Skeletal muscle tissue (tissue), 4 donors: ENCODE data around the gene NCOA6. TPM values are rescaled to one million over a fixed set of nuclear protein-coding genes. Genes with fewer than 3 reads are reported as not detected.
"Not testable (repeated sequence)": the region's sequence is repeated elsewhere in the genome, so short reads cannot be mapped to it uniquely, and the experiment has no call there.

Experiments used
- H3K27ac ChIP-seq: one replicate; pipeline ENCODE4 v1.7.0; 2013; ENCODE audit warnings: mild to moderate bottlenecking, low read depth, low read length, inconsistent platforms
- H3K27me3 ChIP-seq, 3 donors: one replicate each; pipeline ENCODE4 v1.7.0; 2013; ENCODE audit warnings: low read length in 3 of 3; ENCODE audit not compliant: control insufficient read depth in 3 of 3, insufficient read depth in 3 of 3
- H3K36me3 ChIP-seq, 3 donors: one replicate each; pipeline ENCODE4 v1.7.0; 2013; ENCODE audit warnings: low read length in 3 of 3; ENCODE audit not compliant: control insufficient read depth in 3 of 3, insufficient read depth in 3 of 3
- H3K4me1 ChIP-seq, 3 donors: one replicate each; pipeline ENCODE4 v1.7.0; 2013; ENCODE audit warnings: low read length in 3 of 3, mild to moderate bottlenecking in 3 of 3; ENCODE audit not compliant: control insufficient read depth in 3 of 3, insufficient read depth in 3 of 3
- H3K4me3 ChIP-seq, 3 donors: one replicate each; pipeline ENCODE4 v1.7.0; 2013; ENCODE audit warnings: low read length in 3 of 3
- H3K9ac ChIP-seq, 3 donors: one replicate each; pipeline ENCODE4 v1.7.0; 2013; ENCODE audit warnings: low read length in 3 of 3, mild to moderate bottlenecking in 3 of 3, moderate library complexity in 2 of 3, low read depth in 1 of 3
- H3K9me3 ChIP-seq, 3 donors: one replicate each; pipeline ENCODE4 v1.7.0; 2013; ENCODE audit warnings: low read length in 3 of 3; ENCODE audit not compliant: control insufficient read depth in 3 of 3
- total RNA-seq: library from RNA; depleted of rRNA; stranded (reverse); fragments of >200 nt; gene quantifications from one replicate; pipeline ENCODE4 v1.2.3, GENCODE V29; 2014
- donor health status: Osteomylitis.

Gene NCOA6
- total RNA-seq, 1 donor from 2014 or later = 14.6 TPM

DNA sequence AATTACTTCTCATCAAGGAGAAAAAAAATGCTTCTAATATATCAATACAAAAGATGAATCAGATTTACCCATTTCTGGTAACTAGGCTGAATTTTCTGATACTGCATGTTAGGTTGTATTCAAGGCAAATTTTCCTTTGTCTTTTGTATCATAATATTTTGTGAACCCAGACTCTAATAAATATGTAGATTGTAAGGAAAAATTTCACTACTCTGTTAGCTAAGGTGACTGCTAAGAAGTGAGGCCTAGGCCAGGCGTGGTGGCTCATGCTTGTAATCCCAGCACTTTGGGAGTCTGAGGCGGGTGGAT lies 108.6 kb downstream of the NCOA6 start:
- no peak overlapping the region for H3K27ac ChIP-seq
- no peak overlapping the region for H3K9ac ChIP-seq
- no peaks in the 10 kb centered on the region for H3K9me3 ChIP-seq
- H3K36me3 ChIP-seq = peaks cover 0 to 29% (median 17%) of the 10 kb centered on the region in 3 donors
- no peaks in the 10 kb centered on the region for H3K27me3 ChIP-seq
- H3K4me3 ChIP-seq = no peak overlapping the region
- H3K4me1 ChIP-seq = peaks cover 0 to 17% (median 5%) of the 10 kb centered on the region in 3 donors

DNA sequence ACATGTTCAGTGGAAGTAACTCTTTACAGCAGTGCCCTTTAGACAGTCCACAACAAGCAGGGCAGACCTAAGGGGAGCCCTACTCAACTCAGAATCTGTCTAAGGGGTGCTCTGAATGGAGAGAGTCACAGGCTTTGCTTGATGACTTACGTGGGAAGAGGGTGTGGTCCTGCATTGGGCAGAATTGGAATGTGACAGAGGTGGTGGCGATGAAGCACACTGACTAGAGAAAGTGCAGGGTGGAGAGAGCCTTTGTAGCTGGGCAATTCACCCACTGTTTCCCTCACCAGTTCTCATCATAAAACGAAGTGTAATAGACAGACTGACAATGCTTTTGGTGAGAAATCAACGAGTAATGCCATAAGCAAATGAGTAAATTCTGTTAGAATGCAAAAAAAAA lies 110.1 kb downstream of the NCOA6 start:
- no peak overlapping the region for H3K27ac ChIP-seq
- peaks cover 4 to 26% (median 14%) of the 10 kb centered on the region in 3 donors for H3K4me1 ChIP-seq
- peaks cover 0 to 35% (median 31%) of the 10 kb centered on the region in 3 donors for H3K36me3 ChIP-seq
- H3K9ac ChIP-seq = no peak overlapping the region
- H3K27me3 ChIP-seq = no peaks in the 10 kb centered on the region
- no peak overlapping the region for H3K4me3 ChIP-seq
- no peaks in the 10 kb centered on the region for H3K9me3 ChIP-seq

DNA sequence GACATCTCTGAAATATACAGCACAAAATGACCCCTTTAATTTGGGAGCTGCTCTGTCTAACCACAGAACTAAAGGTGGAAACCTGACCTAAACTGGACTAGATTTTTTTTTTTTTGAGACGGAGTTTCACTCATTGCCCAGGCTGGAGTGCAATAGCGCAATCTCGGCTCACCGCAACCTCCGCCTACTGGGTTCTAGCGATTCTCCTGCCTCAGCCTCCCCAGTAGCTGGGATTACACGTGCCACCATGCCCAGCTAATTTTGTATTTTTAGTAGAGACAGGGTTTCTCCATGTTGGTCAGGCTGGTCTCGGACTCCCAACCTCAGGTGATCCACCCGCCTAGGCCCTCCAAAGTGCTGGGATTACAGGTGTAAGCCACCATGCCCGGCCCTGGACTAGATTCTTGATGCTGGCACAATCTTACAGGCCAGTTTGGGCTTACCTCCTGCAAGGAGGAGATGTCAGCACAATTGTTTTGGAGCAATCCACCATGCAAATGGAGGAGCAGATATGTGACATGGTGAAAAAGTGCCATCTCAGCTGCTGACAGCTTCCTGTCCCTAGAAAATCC lies 111.4 kb downstream of the NCOA6 start:
- H3K27me3 ChIP-seq, H3K9me3 ChIP-seq, H3K9ac ChIP-seq, H3K4me3 ChIP-seq, H3K27ac ChIP-seq: not testable (repeated sequence)
- Histone ChIP-seq H3K4me1 (peaks cover 8 to 33% (median 18%) of the 10 kb centered on the region in 3 donors), H3K36me3 (peaks cover 0 to 35% (median 31%) of the 10 kb centered on the region in 3 donors)

DNA sequence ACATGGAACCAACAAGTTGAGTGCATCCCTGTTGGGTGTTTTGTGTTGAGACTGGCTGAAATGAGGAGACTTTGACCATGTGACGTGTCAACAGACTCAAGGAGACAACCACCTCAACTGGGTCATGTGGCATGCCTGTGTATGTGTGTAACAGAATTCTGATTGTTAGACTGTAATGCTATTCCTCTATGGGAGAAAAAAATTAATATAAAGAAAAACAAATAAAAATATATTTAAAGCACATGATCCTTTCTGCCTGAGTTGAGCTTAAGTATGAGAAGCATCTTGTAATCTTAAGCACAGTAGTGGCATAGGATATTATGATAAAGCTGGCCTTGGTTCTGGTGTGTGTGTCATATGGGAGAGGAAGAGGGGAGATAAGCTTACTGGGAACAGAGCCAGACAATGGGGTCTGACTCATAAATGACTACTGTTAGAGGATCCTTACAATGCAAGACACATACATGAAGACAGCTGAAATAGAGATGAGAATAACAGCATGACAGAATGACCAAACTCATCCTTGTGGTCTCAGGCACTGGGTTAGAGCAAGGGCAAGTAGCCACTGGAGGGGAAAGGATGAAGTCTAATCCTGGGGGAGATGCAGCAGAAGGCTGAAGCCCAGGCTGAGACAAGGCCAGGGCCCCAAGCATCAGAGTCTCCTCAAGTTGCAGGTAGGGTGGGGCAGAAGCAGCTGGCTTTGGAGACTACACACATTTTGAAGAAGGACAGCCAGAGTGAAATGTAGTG lies 112.1 kb downstream of the NCOA6 start:
- H3K36me3 ChIP-seq = peaks cover 0 to 35% (median 31%) of the 10 kb centered on the region in 3 donors
- H3K27ac ChIP-seq = no peak overlapping the region
- H3K9me3 ChIP-seq = no peaks in the 10 kb centered on the region
- peaks cover 8 to 38% (median 18%) of the 10 kb centered on the region in 3 donors for H3K4me1 ChIP-seq
- no peak overlapping the region for H3K4me3 ChIP-seq
- no peak overlapping the region for H3K9ac ChIP-seq
- no peaks in the 10 kb centered on the region for H3K27me3 ChIP-seq

DNA sequence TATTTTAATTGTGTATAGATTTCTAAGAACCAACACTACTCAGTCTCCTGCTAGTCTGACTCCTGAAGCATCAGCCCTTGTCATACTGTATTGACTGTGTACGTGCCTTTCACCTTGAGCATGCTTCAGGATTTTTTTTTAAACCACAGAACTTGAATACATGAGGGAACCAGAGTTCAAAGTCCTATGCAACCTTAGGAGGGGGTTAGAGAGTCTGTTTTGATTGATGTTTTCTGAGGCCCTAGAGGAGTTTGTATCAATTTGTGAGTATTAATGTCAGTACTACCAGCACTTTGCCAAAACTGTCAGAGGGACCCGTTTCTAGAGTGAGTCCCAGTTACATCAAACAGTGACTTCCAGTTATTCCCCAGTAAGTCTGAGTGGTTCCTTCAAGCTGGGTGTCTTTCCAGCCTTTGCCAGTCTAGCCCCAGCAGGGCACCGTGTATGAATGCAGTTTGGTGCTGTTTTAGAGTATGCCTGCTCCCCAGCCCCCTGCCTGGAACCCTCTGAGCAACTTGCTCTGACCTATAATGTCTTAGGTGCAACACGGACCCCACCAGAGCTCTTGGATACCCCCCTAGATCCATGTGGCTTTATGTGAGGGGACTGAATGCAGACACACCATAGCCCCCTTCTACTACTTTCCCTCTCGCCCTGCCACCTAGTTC lies 112.8 kb downstream of the NCOA6 start:
- Histone ChIP-seq H3K9ac (no peak overlapping the region), H3K27me3 (no peaks in the 10 kb centered on the region), H3K4me3 (no peak overlapping the region), H3K36me3 (peaks cover 0 to 33% (median 31%) of the 10 kb centered on the region in 3 donors), H3K9me3 (no peaks in the 10 kb centered on the region), H3K4me1 (peaks cover 8 to 43% (median 21%) of the 10 kb centered on the region in 3 donors), H3K27ac (no peak overlapping the region)

DNA sequence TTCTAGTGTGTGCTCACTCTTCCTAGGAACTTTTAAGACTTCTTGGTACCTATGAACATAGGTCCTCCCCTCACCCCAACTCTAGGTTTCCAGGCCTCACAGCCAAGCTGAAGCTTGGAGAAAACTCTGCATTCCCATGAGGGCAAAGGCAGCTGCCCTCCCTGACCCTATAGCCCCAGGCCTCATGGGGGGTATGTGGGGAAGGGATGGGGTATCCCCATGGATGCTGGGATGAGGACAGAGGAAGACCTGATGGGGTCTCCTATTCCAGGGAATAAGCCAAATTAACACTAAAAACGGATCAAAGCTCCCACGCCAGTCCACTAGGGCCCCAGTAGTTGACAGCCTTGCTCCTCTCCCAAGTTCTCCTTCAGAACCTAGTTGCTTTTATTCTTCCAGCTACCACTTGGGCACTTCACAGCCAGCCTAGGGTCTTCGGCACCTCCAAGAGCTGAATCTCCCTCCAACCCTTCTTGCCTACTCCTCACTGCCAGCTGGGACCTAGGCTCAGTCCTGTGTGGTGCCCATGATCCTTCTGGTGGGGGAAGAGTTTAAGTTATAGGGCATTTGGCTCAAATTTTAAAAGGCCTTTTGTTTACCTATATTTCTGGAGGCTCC lies 113.5 kb downstream of the NCOA6 start:
- peak overlapping the region in 1 of 3 donors; percentile 85 for H3K9ac ChIP-seq
- H3K4me3 ChIP-seq = no peak overlapping the region
- H3K27me3 ChIP-seq = no peaks in the 10 kb centered on the region
- H3K9me3 ChIP-seq = no peaks in the 10 kb centered on the region
- H3K4me1 ChIP-seq = peaks cover 12 to 50% (median 28%) of the 10 kb centered on the region in 3 donors
- peaks cover 0 to 33% (median 31%) of the 10 kb centered on the region in 3 donors for H3K36me3 ChIP-seq
- H3K27ac ChIP-seq = no peak overlapping the region

DNA sequence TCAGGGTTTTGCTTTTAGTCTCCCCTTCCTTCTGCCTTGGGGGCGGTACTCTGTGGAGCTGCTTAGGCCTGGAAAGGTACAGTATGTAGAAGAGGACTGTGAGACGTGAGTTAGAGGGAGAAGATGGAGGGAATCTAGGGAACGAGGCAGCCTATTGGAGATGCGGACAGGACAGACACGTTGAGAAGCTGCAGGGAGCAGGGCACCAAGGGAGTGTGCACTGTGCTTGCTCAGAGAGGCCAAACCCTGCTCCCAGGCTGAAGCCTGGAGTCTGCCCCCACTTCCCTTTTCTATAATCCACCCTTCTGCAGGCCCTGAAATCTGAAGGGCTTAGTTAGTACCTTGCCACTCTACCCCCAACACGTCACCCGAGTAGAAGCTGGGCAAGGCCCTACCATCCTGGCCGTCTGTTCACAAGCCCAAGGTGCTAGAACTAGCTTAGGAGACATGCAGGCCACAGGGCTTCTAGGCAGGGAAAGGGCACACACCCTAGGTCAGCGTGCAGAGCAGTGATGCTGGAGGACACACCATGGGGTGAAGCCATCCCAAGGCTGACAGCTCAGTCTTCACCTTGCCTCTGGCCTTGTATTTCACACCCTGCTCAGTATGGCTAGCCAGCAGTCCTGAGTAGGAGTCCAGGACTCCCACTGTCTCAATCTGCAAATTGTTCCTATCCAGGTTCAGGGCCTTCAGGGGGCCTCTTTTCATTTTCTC lies 114.4 kb downstream of the NCOA6 start:
- H3K36me3 ChIP-seq = peaks cover 0 to 31% (median 30%) of the 10 kb centered on the region in 3 donors
- H3K9me3 ChIP-seq = no peaks in the 10 kb centered on the region
- peaks cover 21 to 59% (median 37%) of the 10 kb centered on the region in 3 donors for H3K4me1 ChIP-seq
- no peak overlapping the region for H3K27ac ChIP-seq
- H3K27me3 ChIP-seq = no peaks in the 10 kb centered on the region
- peak overlapping the region in 2 of 3 donors; percentile 74 to 85 for H3K9ac ChIP-seq
- peak overlapping the region in 1 of 3 donors; percentile 70 for H3K4me3 ChIP-seq

DNA sequence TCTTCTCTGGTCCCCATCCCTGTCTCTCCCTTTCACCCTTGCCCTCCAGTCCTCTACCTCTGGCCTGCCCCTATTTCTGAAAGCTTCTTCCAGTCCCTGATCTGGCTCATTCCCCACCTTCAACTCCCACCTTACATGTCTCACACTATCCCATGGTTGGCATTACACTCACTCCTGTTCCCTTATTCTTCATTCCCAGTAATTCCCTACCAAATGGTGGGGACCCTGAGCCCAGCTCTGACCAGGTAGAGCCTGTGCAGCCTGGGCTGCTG lies 114.9 kb downstream of the NCOA6 start:
- Histone ChIP-seq H3K9me3 (no peaks in the 10 kb centered on the region), H3K4me3 (peak overlapping the region in 2 of 3 donors; percentile 58 to 70), H3K36me3 (peaks cover 0 to 31% (median 29%) of the 10 kb centered on the region in 3 donors), H3K27me3 (no peaks in the 10 kb centered on the region), H3K9ac (peak overlapping the region in 2 of 3 donors; percentile 74 to 85), H3K27ac (peak overlapping the region; percentile 80), H3K4me1 (peaks cover 26 to 64% (median 43%) of the 10 kb centered on the region in 3 donors)

DNA sequence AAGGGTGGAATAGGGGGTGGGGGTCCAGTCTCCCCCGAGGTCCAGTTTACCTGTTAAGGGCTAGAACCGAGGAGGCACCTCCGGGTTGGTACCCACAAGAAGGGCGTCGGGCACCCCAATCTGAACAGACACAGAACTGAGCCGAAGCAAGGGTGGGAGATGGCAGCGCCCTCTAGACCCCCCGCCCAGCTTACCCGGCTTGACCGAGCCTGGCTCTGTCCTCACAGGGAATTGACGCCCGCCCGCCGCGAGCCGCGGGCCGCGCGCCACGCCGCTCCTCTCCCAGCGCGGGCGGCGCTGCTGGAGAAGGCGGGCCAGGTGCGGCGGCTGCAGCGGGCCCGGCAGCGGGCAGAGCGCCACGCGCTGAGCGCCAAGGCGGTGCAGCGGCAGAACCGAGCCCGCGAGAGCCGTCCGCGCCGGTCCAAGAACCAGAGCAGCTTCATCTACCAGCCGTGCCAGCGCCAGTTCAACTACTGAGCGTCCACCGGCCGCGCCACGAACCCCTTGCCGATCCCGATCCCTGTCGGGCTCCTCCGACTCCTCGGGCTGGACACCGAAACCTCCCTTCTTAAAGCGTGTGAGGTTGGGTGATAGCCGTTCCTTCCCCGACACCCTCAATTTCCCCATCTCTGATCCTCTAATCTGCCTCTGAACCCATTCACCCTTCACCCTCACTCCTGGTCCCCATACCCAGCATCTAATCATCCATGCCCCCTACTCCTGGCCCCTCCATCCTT lies 115.5 kb downstream of the NCOA6 start:
- peak overlapping the region; percentile 70 to 76 (median 70) for H3K4me3 ChIP-seq
- H3K27me3 ChIP-seq = no peaks in the 10 kb centered on the region
- peak overlapping the region; percentile 80 for H3K27ac ChIP-seq
- peaks cover 31 to 69% (median 48%) of the 10 kb centered on the region in 3 donors for H3K4me1 ChIP-seq
- H3K9ac ChIP-seq = peak overlapping the region; percentile 74 to 85 (median 76)
- no peaks in the 10 kb centered on the region for H3K9me3 ChIP-seq
- H3K36me3 ChIP-seq = peaks cover 0 to 27% (median 24%) of the 10 kb centered on the region in 3 donors
